ENCODE results near the gene PLAU.
A peak's percentile ranks its signal among the peaks of the same experiment; 100 is the strongest.

PLAU gene

GRCh38 chr10:73897693-73898092, 13.2 kb upstream of the PLAU start:
- peaks cover 34% of the 10 kb centered on the region for H3K4me1 ChIP-seq (ENCODE audit: low read length)
- H4K20me1 ChIP-seq (ENCODE audit: insufficient read depth, low read length): no peaks in the 10 kb centered on the region
- H3K27ac ChIP-seq (ENCODE audit: low read length): no peak overlapping the region
- H3K27me3 ChIP-seq (ENCODE audit: low read depth, low read length): peaks cover 4% of the 10 kb centered on the region; the same call in 1 of the 2 replicates
- no peaks in the 10 kb centered on the region for H3K79me2 ChIP-seq (ENCODE audit: low read length)
- no peak overlapping the region for H3K4me3 ChIP-seq (ENCODE audit: low read length)
- TF ChIP-seq CTCF (IDR thresholded peaks at IDR 0.05; ENCODE audit: low read depth, low read length): no peak
- no peak overlapping the region for H3K4me2 ChIP-seq (ENCODE audit: low read length)
- H3K9ac ChIP-seq (ENCODE audit: low read length): no peak overlapping the region
- H2AFZ ChIP-seq (ENCODE audit: low read depth, low read length): no peak overlapping the region
- no peaks in the 10 kb centered on the region for H3K36me3 ChIP-seq (replicated peaks; ENCODE audit: low read depth, low read length)
- H3K9me3 ChIP-seq (ENCODE audit: insufficient read depth, low read length): no peaks in the 10 kb centered on the region

GRCh38 chr10:73898730-73899410, 12.1 kb upstream of the PLAU start:
- no peaks in the 10 kb centered on the region for H4K20me1 ChIP-seq (ENCODE audit: insufficient read depth, low read length)
- no peaks in the 10 kb centered on the region for H3K79me2 ChIP-seq (ENCODE audit: low read length)
- no peaks in the 10 kb centered on the region for H3K9me3 ChIP-seq (ENCODE audit: insufficient read depth, low read length)
- H3K4me1 ChIP-seq (ENCODE audit: low read length): peaks cover 34% of the 10 kb centered on the region
- H3K9ac ChIP-seq (ENCODE audit: low read length): no peak overlapping the region
- no peak overlapping the region for H3K27ac ChIP-seq (ENCODE audit: low read length)
- TF ChIP-seq CTCF (IDR thresholded peaks at IDR 0.05; ENCODE audit: low read depth, low read length): no peak
- TF ChIP-seq EZH2phosphoT487 (IDR thresholded peaks at IDR 0.05; ENCODE audit: low read depth): no peak
- H3K27me3 ChIP-seq (ENCODE audit: low read depth, low read length): peaks cover 4% of the 10 kb centered on the region; the same call in 1 of the 2 replicates
- no peak overlapping the region for H3K4me2 ChIP-seq (ENCODE audit: low read length)
- no peaks in the 10 kb centered on the region for H3K36me3 ChIP-seq (replicated peaks; ENCODE audit: low read depth, low read length)
- no peak overlapping the region for H3K4me3 ChIP-seq (ENCODE audit: low read length)
- no peak overlapping the region for H2AFZ ChIP-seq (ENCODE audit: low read depth, low read length)

- H3K9me3 ChIP-seq (ENCODE audit: insufficient read depth, low read length): no peaks in the 10 kb centered on the region
- no peaks in the 10 kb centered on the region for H3K36me3 ChIP-seq (replicated peaks; ENCODE audit: low read depth, low read length)
- no peak overlapping the region for H3K27ac ChIP-seq (ENCODE audit: low read length)
- H3K4me2 ChIP-seq (ENCODE audit: low read length): no peak overlapping the region
- no peak overlapping the region for H3K4me3 ChIP-seq (ENCODE audit: low read length)
- peaks cover 4% of the 10 kb centered on the region; the same call in 1 of the 2 replicates for H3K27me3 ChIP-seq (ENCODE audit: low read depth, low read length)
- peaks cover 30% of the 10 kb centered on the region for H3K4me1 ChIP-seq (ENCODE audit: low read length)
- no peak overlapping the region for H2AFZ ChIP-seq (ENCODE audit: low read depth, low read length)
- H3K79me2 ChIP-seq (ENCODE audit: low read length): no peaks in the 10 kb centered on the region
- TF ChIP-seq EZH2phosphoT487 (IDR thresholded peaks at IDR 0.05; ENCODE audit: low read depth) (no peak), CTCF (IDR thresholded peaks at IDR 0.05; ENCODE audit: low read depth, low read length) (no peak)
- H3K9ac ChIP-seq (ENCODE audit: low read length): no peak overlapping the region
- H4K20me1 ChIP-seq (ENCODE audit: insufficient read depth, low read length): no peaks in the 10 kb centered on the region
Observed at GRCh38 chr10:73899423-73899822, 11.5 kb upstream of the PLAU start.

GRCh38 chr10:73900064-73900463, 10.9 kb upstream of the PLAU start:
- peaks cover 4% of the 10 kb centered on the region; the same call in 1 of the 2 replicates for H3K27me3 ChIP-seq (ENCODE audit: low read depth, low read length)
- no peak overlapping the region for H2AFZ ChIP-seq (ENCODE audit: low read depth, low read length)
- peak overlapping the region; percentile 11 for H3K4me2 ChIP-seq (ENCODE audit: low read length)
- H4K20me1 ChIP-seq (ENCODE audit: insufficient read depth, low read length): no peaks in the 10 kb centered on the region
- no peaks in the 10 kb centered on the region for H3K9me3 ChIP-seq (ENCODE audit: insufficient read depth, low read length)
- no peak for TF ChIP-seq EZH2phosphoT487 (IDR thresholded peaks at IDR 0.05; ENCODE audit: low read depth)
- no peak for TF ChIP-seq CTCF (IDR thresholded peaks at IDR 0.05; ENCODE audit: low read depth, low read length)
- H3K4me1 ChIP-seq (ENCODE audit: low read length): peaks cover 25% of the 10 kb centered on the region
- no peak overlapping the region for H3K4me3 ChIP-seq (ENCODE audit: low read length)
- H3K9ac ChIP-seq (ENCODE audit: low read length): no peak overlapping the region
- no peaks in the 10 kb centered on the region for H3K79me2 ChIP-seq (ENCODE audit: low read length)
- no peaks in the 10 kb centered on the region for H3K36me3 ChIP-seq (replicated peaks; ENCODE audit: low read depth, low read length)
- no peak overlapping the region for H3K27ac ChIP-seq (ENCODE audit: low read length)
